ENCODE measurements around the gene MCHR2.

GRCh38 chr6:100035873-100036653 lies 42.0 kb upstream of the MCHR2 start:
- TF ChIP-seq, protein P1, sequence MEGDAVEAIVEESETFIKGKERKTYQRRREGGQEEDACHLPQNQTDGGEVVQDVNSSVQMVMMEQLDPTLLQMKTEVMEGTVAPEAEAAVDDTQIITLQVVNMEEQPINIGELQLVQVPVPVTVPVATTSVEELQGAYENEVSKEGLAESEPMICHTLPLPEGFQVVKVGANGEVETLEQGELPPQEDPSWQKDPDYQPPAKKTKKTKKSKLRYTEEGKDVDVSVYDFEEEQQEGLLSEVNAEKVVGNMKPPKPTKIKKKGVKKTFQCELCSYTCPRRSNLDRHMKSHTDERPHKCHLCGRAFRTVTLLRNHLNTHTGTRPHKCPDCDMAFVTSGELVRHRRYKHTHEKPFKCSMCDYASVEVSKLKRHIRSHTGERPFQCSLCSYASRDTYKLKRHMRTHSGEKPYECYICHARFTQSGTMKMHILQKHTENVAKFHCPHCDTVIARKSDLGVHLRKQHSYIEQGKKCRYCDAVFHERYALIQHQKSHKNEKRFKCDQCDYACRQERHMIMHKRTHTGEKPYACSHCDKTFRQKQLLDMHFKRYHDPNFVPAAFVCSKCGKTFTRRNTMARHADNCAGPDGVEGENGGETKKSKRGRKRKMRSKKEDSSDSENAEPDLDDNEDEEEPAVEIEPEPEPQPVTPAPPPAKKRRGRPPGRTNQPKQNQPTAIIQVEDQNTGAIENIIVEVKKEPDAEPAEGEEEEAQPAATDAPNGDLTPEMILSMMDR (IDR thresholded peaks at IDR 0.05) = no peak
- TF ChIP-seq ELF1 (IDR thresholded peaks at IDR 0.05) (no peak), MAX (IDR thresholded peaks at IDR 0.05; ENCODE audit: low read depth) (no peak), RFX5 (IDR thresholded peaks at IDR 0.05; ENCODE audit: low read length) (no peak), RAD21 (IDR thresholded peaks at IDR 0.05; ENCODE audit: low read length) (no peak), YY1 (IDR thresholded peaks at IDR 0.05; ENCODE audit: low read depth) (no peak), TAF1 (IDR thresholded peaks at IDR 0.05; ENCODE audit: borderline replicate concordance, low read depth, low read length) (no peak), USF2 (IDR thresholded peaks at IDR 0.05; ENCODE audit: borderline replicate concordance, low read depth, low read length) (no peak), EP300 (IDR thresholded peaks at IDR 0.05; ENCODE audit: borderline replicate concordance in 1 of 2, low read depth in 1 of 2, low read length in 1 of 2) (no peak), TEAD4 (IDR thresholded peaks at IDR 0.05; ENCODE audit: borderline replicate concordance, insufficient read depth) (no peak), EZH2phosphoT487 (IDR thresholded peaks at IDR 0.05; ENCODE audit: borderline replicate concordance, low read depth) (no peak), ZBTB33 (IDR thresholded peaks at IDR 0.05; ENCODE audit: borderline replicate concordance, low read depth) (no peak)
- TF ChIP-seq, protein P2, sequence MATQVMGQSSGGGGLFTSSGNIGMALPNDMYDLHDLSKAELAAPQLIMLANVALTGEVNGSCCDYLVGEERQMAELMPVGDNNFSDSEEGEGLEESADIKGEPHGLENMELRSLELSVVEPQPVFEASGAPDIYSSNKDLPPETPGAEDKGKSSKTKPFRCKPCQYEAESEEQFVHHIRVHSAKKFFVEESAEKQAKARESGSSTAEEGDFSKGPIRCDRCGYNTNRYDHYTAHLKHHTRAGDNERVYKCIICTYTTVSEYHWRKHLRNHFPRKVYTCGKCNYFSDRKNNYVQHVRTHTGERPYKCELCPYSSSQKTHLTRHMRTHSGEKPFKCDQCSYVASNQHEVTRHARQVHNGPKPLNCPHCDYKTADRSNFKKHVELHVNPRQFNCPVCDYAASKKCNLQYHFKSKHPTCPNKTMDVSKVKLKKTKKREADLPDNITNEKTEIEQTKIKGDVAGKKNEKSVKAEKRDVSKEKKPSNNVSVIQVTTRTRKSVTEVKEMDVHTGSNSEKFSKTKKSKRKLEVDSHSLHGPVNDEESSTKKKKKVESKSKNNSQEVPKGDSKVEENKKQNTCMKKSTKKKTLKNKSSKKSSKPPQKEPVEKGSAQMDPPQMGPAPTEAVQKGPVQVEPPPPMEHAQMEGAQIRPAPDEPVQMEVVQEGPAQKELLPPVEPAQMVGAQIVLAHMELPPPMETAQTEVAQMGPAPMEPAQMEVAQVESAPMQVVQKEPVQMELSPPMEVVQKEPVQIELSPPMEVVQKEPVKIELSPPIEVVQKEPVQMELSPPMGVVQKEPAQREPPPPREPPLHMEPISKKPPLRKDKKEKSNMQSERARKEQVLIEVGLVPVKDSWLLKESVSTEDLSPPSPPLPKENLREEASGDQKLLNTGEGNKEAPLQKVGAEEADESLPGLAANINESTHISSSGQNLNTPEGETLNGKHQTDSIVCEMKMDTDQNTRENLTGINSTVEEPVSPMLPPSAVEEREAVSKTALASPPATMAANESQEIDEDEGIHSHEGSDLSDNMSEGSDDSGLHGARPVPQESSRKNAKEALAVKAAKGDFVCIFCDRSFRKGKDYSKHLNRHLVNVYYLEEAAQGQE (IDR thresholded peaks at IDR 0.05; ENCODE audit: low read depth, low read length) = no peak
